ENCODE results near the gene FAM240A.

FAM240A gene

GRCh38 chr3:46604127-46604526 is 8.2 kb upstream of the FAM240A start:
- no peak overlapping the region for H3K4me3 ChIP-seq (ENCODE audit: control insufficient read depth, low read depth, low read length)
- DNase-seq (ENCODE audit: low read depth): no peak
- no peak for TF ChIP-seq CTCF (conservative IDR thresholded peaks at IDR 0.05; ENCODE audit: control insufficient read depth, insufficient read depth, low read depth, low read length)

- TF ChIP-seq CTCF (conservative IDR thresholded peaks at IDR 0.05; ENCODE audit: control insufficient read depth, insufficient read depth, low read depth, low read length): peak; percentile 16
- DNase-seq (ENCODE audit: low read depth): peak; percentile 12
Measured at GRCh38 chr3:46607603-46608028, 4.7 kb upstream of the FAM240A start.

GRCh38 chr3:46609212-46609721 is 3.1 kb upstream of the FAM240A start:
- DNase-seq (ENCODE audit: low read depth): no peak
- TF ChIP-seq CTCF (conservative IDR thresholded peaks at IDR 0.05; ENCODE audit: control insufficient read depth, insufficient read depth, low read depth, low read length): no peak
- no peak overlapping the region for H3K4me3 ChIP-seq (ENCODE audit: control insufficient read depth, low read depth, low read length)

More at GRCh38 chr3:46607603-46608028, 4.7 kb upstream of the FAM240A start:
- H3K4me3 ChIP-seq (ENCODE audit: control insufficient read depth, low read depth, low read length): no peak overlapping the region

GRCh38 chr3:46609944-46610722 is 2.2 kb upstream of the FAM240A start:
- TF ChIP-seq CTCF (conservative IDR thresholded peaks at IDR 0.05; ENCODE audit: control insufficient read depth, insufficient read depth, low read depth, low read length): no peak
- no peak overlapping the region for H3K4me3 ChIP-seq (ENCODE audit: control insufficient read depth, low read depth, low read length)
- DNase-seq (ENCODE audit: low read depth): no peak

GRCh38 chr3:46613313-46614005 is 1.1 kb downstream of the FAM240A start:
- no peak for DNase-seq (ENCODE audit: low read depth)
- no peak overlapping the region for H3K4me3 ChIP-seq (ENCODE audit: control insufficient read depth, low read depth, low read length)
- no peak for TF ChIP-seq CTCF (conservative IDR thresholded peaks at IDR 0.05; ENCODE audit: control insufficient read depth, insufficient read depth, low read depth, low read length)

GRCh38 chr3:46614431-46614830 is 2.1 kb downstream of the FAM240A start:
- TF ChIP-seq CTCF (conservative IDR thresholded peaks at IDR 0.05; ENCODE audit: control insufficient read depth, insufficient read depth, low read depth, low read length): no peak

More at GRCh38 chr3:46614431-46614830, 2.1 kb downstream of the FAM240A start:
- no peak for DNase-seq (ENCODE audit: low read depth)
- H3K4me3 ChIP-seq (ENCODE audit: control insufficient read depth, low read depth, low read length): no peak overlapping the region
